ENCODE results near the gene CNIH2. TPM values are rescaled to one million over a fixed set of nuclear protein-coding genes. Genes with fewer than 3 reads are reported as not detected.
"Not testable (repeated sequence)": the region's sequence is repeated elsewhere in the genome, so short reads cannot be mapped to it uniquely, and the experiment has no call there.

The CNIH2 gene
- total RNA-seq, 1 experiment from 2014 or later = 3.4 TPM

- no peak for DNase-seq (ENCODE audit: low read depth)
Observed at GRCh38 chr11:66314561-66315497, 36.9 kb downstream of the CNIH2 start.

- no peak for DNase-seq (ENCODE audit: low read depth)
Observed at GRCh38 chr11:66315498-66315885, 37.5 kb downstream of the CNIH2 start.

GRCh38 chr11:66315921-66316811, 38.2 kb downstream of the CNIH2 start:
- DNase-seq (ENCODE audit: low read depth) = no peak

- DNase-seq (ENCODE audit: low read depth) = no peak
Observed at GRCh38 chr11:66316849-66317251, 38.9 kb downstream of the CNIH2 start, which contains the start of gene CD248. TSS of gene CD248 (minus strand) at chr11:66317044. CDS start at chr11:66317027, 17 bp downstream.

- DNase-seq (ENCODE audit: low read depth) = no peak
Observed at GRCh38 chr11:66317322-66317722, 39.3 kb downstream of the CNIH2 start.

GRCh38 chr11:66317723-66318599, 40.0 kb downstream of the CNIH2 start:
- no peak for DNase-seq (ENCODE audit: low read depth)

GRCh38 chr11:66318600-66318970, 40.6 kb downstream of the CNIH2 start:
- no peak for DNase-seq (ENCODE audit: low read depth)

- DNase-seq (ENCODE audit: low read depth) = not testable (repeated sequence)
Observed at GRCh38 chr11:66320289-66320688, 42.3 kb downstream of the CNIH2 start.

GRCh38 chr11:66320748-66321147, 42.8 kb downstream of the CNIH2 start:
- not testable (repeated sequence) for DNase-seq (ENCODE audit: low read depth)

GRCh38 chr11:66321606-66322005, 43.6 kb downstream of the CNIH2 start:
- DNase-seq (ENCODE audit: low read depth) = no peak

- DNase-seq (ENCODE audit: low read depth) = no peak
Observed at GRCh38 chr11:66322732-66323427, 44.9 kb downstream of the CNIH2 start.

- no peak for DNase-seq (ENCODE audit: low read depth)
Observed at GRCh38 chr11:66323684-66324083, 45.7 kb downstream of the CNIH2 start.

- no peak for DNase-seq (ENCODE audit: low read depth)
Observed at GRCh38 chr11:66324664-66325063, 46.7 kb downstream of the CNIH2 start.

GRCh38 chr11:66325263-66325671, 47.3 kb downstream of the CNIH2 start:
- no peak for DNase-seq (ENCODE audit: low read depth)

- DNase-seq (ENCODE audit: low read depth) = peak; percentile 40
Observed at GRCh38 chr11:66326261-66327111, 48.5 kb downstream of the CNIH2 start.

GRCh38 chr11:66327171-66328030, 49.4 kb downstream of the CNIH2 start:
- DNase-seq (ENCODE audit: low read depth) = peak; percentile 57

- no peak for DNase-seq (ENCODE audit: low read depth)
Observed at GRCh38 chr11:66328031-66328301, 50.0 kb downstream of the CNIH2 start.

GRCh38 chr11:66328302-66329144, 50.5 kb downstream of the CNIH2 start:
- peak; percentile 71 for DNase-seq (ENCODE audit: low read depth)

Data from M059J (cell line).